Stomach (tissue), 9 donors: ENCODE results near the gene BICD1. TPM values are rescaled to one million over a fixed set of nuclear protein-coding genes. Genes with fewer than 3 reads are reported as not detected.
A peak's percentile ranks its signal among the peaks of the same experiment; 100 is the strongest.

Source experiments
- DNase-seq, 2 donors: peaks; one replicate each; pipeline versions ENCODE4 v3.0.0 to v3.0.0-alpha.2; 2013 to 2019
- H3K27ac ChIP-seq, 5 donors: fragments of 200-600 bp in 4 of 5; sonication (generic) in 4 of 5; one replicate each; pipeline ENCODE4 v1.5.1; 2013 to 2019; ENCODE audit warnings: mild to moderate bottlenecking in 1 of 5, moderate library complexity in 1 of 5
- H3K27me3 ChIP-seq, 3 donors: fragments of 200-600 bp; sonication (generic); one replicate each; pipeline ENCODE4 v1.5.1; 2017 to 2019; ENCODE audit warnings: mixed run types in 1 of 3
- H3K36me3 ChIP-seq, 4 donors: fragments of 200-600 bp; sonication (generic); 1 replicate in 3 of 4; 2 replicates in 1 of 4; pipeline ENCODE4 v1.5.1; 2016 to 2019
- H3K4me1 ChIP-seq, 4 donors: fragments of 200-600 bp; sonication (generic); one replicate each; pipeline ENCODE4 v1.5.1; 2016 to 2019
- H3K4me3 ChIP-seq, 4 donors: fragments of 200-600 bp; sonication (generic) in 3 of 4; one replicate each; pipeline ENCODE4 v1.5.1; 2016 to 2019; ENCODE audit warnings: mild to moderate bottlenecking in 1 of 4
- H3K9me3 ChIP-seq, 4 donors: fragments of 200-600 bp; sonication (generic); one replicate each; pipeline ENCODE4 v1.5.1; 2016 to 2019
- EP300 ChIP-seq: sonication (generic); formaldehyde crosslinking; IDR thresholded peaks from one replicate; pipeline ENCODE4 v1.6.1; 2017; ENCODE audit warnings: antibody characterized with exemption
- POLR2A ChIP-seq, 4 donors: fragments of 450-650 bp; IDR thresholded peaks; one replicate each; pipeline ENCODE4 v1.6.1; 2016; ENCODE audit warnings: antibody characterized with exemption in 4 of 4, control low read depth in 2 of 4, mild to moderate bottlenecking in 1 of 4, moderate library complexity in 1 of 4
- POLR2AphosphoS5 ChIP-seq, 3 donors: sonication (generic); formaldehyde crosslinking; IDR thresholded peaks; one replicate each; pipeline ENCODE4 v1.6.1; 2016; ENCODE audit warnings: antibody characterized with exemption in 3 of 3
- WGBS, 5 donors: extraction: QIAGEN DNeasy Blood & Tissue Kit in 3 of 5; methylation state at CpG; one replicate each; pipeline versions ENCODE4 v1.1.5 to v1.1.7; 2013 to 2018; 5-methylcytosine and 5-hydroxymethylcytosine counted together
- intact Hi-C: fragments of 100-400 bp; cut with DNase I; formaldehyde crosslinking; loops from one replicate; pipeline ENCODE4 v1.15.1; 2023; ENCODE audit warnings: low total_unique reads
- polyA plus RNA-seq, 3 donors: library from polyadenylated mRNA; stranded (reverse); fragments of 200-250 nt; gene quantifications; one replicate each; pipeline ENCODE4 v1.2.3, GENCODE V29; 2013
- total RNA-seq, 5 donors: library from RNA; depleted of rRNA; stranded (reverse); fragments of >200 nt; gene quantifications; one replicate each; pipeline versions ENCODE4 v1.1.0 to v1.2.3, GENCODE V29; 2014 to 2016
- TF ChIP-seq, protein P1 (sequence below), 7 experiments: fragments of 450-650 bp in 4 of 7; fragments of 200-600 bp in 3 of 7; sonication (generic) in 3 of 7; IDR thresholded peaks; one replicate each; pipeline ENCODE4 v1.5.1; 2016 to 2019; ENCODE audit warnings: antibody characterized with exemption in 7 of 7, control low read depth in 2 of 7, mild to moderate bottlenecking in 1 of 7
- donor health status: healthy with polysubstance abuse.
- donor health status: Bipolar disorder and iron deficiency.
- donor health status: healthy.

The BICD1 gene
- total and polyA plus RNA-seq, 8 donors: 1.6 to 17.3 (median 2.1) TPM

DNA sequence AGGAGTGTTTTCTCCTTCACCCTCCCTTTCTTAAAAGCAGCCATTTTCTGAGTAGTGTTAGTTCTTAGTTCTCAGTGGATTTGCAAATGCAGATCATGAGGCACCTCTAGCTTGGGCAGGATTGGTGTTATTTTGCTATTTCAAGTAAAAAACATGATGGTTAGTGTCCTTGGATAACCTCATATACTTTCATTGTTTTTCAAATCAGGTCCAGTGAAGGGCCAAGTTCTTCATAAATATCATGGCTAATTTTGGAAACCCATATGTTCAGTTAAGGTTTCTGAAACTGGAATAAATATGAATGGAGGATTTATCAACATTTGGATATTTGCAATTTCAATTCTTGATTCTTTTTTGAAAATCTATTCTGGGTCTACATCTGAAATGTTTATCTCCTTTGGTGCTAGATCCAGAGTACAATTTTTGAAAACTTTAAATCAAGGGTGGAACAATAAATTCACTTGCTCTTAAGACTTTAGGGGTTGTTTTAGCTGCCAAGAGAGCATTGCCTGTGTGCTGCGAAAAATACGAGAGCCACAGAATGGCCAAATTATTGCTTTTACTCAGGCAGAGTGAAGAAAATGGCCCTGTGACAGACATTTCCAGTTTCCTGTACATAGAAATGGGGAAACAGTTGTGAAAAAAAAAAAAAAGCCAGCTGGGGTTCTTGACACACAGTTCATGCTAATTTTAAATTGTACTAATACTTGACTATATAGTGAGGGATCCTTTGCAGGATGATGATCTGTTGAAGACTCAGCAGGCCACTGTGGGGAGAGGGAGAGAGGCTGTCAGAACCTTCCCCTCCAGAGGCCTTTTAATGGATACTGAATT, 104.6 kb downstream of the BICD1 start:
- Histone ChIP-seq H3K9me3 (no peaks in the 10 kb centered on the region), H3K27ac (no peak overlapping the region), H3K4me1 (peaks cover 0 to 4% (median 1%) of the 10 kb centered on the region in 4 donors), H3K27me3 (no peaks in the 10 kb centered on the region), H3K4me3 (no peak overlapping the region), H3K36me3 (peaks cover 0 to 2% (median 1%) of the 10 kb centered on the region in 4 donors)
- WGBS, 5 donors: 72 to 93% (median 88%) methylated on average over 2 of the region's 2 CpGs
- intact Hi-C loops: no loop called here
- TF ChIP-seq POLR2AphosphoS5 (IDR thresholded peaks at IDR 0.05) (no peak), EP300 (no peak)
- TF ChIP-seq, protein P1, sequence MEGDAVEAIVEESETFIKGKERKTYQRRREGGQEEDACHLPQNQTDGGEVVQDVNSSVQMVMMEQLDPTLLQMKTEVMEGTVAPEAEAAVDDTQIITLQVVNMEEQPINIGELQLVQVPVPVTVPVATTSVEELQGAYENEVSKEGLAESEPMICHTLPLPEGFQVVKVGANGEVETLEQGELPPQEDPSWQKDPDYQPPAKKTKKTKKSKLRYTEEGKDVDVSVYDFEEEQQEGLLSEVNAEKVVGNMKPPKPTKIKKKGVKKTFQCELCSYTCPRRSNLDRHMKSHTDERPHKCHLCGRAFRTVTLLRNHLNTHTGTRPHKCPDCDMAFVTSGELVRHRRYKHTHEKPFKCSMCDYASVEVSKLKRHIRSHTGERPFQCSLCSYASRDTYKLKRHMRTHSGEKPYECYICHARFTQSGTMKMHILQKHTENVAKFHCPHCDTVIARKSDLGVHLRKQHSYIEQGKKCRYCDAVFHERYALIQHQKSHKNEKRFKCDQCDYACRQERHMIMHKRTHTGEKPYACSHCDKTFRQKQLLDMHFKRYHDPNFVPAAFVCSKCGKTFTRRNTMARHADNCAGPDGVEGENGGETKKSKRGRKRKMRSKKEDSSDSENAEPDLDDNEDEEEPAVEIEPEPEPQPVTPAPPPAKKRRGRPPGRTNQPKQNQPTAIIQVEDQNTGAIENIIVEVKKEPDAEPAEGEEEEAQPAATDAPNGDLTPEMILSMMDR (IDR thresholded peaks at IDR 0.05): no peak
- no peak for DNase-seq

DNA sequence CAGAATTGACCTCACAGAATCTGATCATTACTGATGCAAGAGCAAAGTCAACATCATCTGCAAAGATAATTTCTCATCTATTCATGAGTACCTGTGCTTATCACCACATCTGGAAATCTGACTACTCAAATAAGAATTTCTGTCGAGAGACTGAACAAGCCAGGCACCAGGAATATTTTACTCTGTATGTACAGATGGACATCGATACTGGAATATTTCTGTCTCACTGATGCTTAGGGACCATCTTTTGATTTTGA, 105.2 kb downstream of the BICD1 start:
- intact Hi-C loops: no loop called here
- WGBS, 5 donors: 71 to 84% (median 75%) methylated on average over 2 of the region's 2 CpGs
- peaks cover 0 to 8% (median 6%) of the 10 kb centered on the region in 4 donors for H3K36me3 ChIP-seq
- H3K27ac ChIP-seq: no peak overlapping the region
- peak in 1 of 2 donors; percentile 3 for DNase-seq
- H3K4me3 ChIP-seq: no peak overlapping the region
- peaks cover 0 to 4% (median 0%) of the 10 kb centered on the region in 4 donors for H3K4me1 ChIP-seq
- H3K27me3 ChIP-seq: no peaks in the 10 kb centered on the region
- no peak for TF ChIP-seq EP300
- TF ChIP-seq, protein P1 (IDR thresholded peaks at IDR 0.05): no peak
- H3K9me3 ChIP-seq: no peaks in the 10 kb centered on the region

DNA sequence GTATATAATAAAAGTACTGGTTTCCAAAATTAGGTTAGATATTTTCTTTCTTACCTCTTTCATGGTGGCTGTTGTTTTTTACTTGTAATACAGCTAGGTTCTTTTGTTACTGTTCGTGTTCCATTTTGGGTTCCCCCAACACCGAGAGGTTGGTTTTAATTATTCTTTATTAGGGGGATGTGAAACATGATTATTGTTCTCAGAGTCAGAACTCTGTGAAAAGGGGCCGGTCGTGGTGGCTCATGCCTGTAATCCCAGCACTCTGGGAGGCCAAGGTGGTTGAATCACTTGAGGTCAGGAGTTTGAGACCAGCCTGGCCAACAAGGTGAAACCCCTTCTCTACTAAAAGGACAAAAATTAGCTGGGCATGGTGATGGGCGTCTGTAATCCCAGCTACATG, 108.1 kb downstream of the BICD1 start:
- Histone ChIP-seq H3K4me3 (no peak overlapping the region), H3K27me3 (no peaks in the 10 kb centered on the region), H3K4me1 (peaks cover 0 to 4% (median 0%) of the 10 kb centered on the region in 4 donors), H3K36me3 (peaks cover 0 to 23% (median 15%) of the 10 kb centered on the region in 4 donors), H3K27ac (no peak overlapping the region), H3K9me3 (no peaks in the 10 kb centered on the region)
- 94 to 97% (median 96%) methylated on average over 5 of the region's 5 CpGs for WGBS, 5 donors
- no peak for TF ChIP-seq POLR2AphosphoS5 (IDR thresholded peaks at IDR 0.05)
- no peak for TF ChIP-seq POLR2A (IDR thresholded peaks at IDR 0.05)
- no peak for TF ChIP-seq EP300
- TF ChIP-seq, protein P1 (IDR thresholded peaks at IDR 0.05): no peak
- intact Hi-C loops: no loop called here
- no peak for DNase-seq

DNA sequence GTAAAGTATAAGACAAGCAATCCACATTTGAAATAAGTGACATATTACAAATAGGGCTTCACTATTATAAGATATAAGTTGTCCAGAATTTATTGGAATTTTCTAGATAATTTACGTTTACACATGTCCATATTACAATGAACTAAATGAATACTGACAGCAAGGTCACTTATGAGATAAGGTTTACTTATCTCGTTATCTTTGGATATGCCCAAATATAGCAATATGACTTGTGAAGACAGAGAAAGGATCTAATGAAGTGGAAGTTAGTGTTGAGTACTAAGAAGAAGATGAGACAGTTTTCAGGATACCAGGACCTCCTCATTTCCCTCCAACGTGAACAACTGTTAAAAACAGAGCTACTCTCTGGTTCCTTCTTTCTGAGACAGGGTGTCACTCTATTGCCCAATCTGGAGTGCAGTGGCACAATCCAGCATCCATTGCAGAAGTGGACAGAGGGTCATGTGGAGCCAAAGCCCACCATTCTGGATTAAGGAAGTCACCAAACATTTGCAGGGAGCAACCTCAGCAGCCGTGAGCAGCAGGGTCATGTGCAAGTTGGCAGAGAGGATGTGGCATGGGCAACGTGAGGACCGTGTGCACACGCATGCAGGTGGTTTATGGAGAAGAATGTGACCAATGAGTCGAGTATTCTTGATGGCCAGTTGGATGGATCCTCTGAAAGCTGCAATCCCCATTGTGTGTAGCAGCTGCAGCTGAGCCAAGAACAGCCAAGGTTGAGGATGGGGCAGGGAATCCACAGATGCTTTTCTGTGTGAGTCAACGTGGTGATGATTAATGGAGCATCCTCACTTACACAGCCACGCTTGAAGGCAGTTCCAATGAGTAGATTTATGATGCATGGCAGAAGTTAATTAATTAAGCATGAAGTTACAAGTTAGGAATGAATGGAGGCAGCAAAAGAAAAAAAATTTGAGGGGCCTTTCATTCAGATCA, 111.0 kb downstream of the BICD1 start:
- DNase-seq: no peak
- Histone ChIP-seq H3K9me3 (no peaks in the 10 kb centered on the region), H3K36me3 (peaks cover 0 to 23% (median 15%) of the 10 kb centered on the region in 4 donors), H3K4me3 (no peak overlapping the region), H3K4me1 (no peaks in the 10 kb centered on the region), H3K27me3 (no peaks in the 10 kb centered on the region), H3K27ac (no peak overlapping the region)
- intact Hi-C loops: no loop called here
- TF ChIP-seq POLR2A (IDR thresholded peaks at IDR 0.05): no peak
- TF ChIP-seq EP300: no peak
- TF ChIP-seq, protein P1 (IDR thresholded peaks at IDR 0.05): no peak
- no peak for TF ChIP-seq POLR2AphosphoS5 (IDR thresholded peaks at IDR 0.05)
- WGBS, 5 donors: 89 to 91% (median 90%) methylated on average over 10 of the region's 10 CpGs
